Measurements from ENCODE around the gene KCNA1. TPM values are rescaled to one million over a fixed set of nuclear protein-coding genes. Genes with fewer than 3 reads are reported as not detected.

The KCNA1 gene
- total RNA-seq, 1 experiment from 2014 or later: not detected

GRCh38 chr12:4947253-4947652, 37.5 kb downstream of the KCNA1 start:
- ChIA-PET POLR2A (ENCODE audit: unreplicated experiment) (no interaction called here), CTCF (no interaction called here)
- no peak overlapping the region for H2AFZ ChIP-seq (ENCODE audit: low read length)
- no peaks in the 10 kb centered on the region for H3K4me1 ChIP-seq (ENCODE audit: insufficient read depth, low read length)
- no TSS peak for BruUV-seq (replicated peaks)
- H3K79me2 ChIP-seq (ENCODE audit: low read length): no peaks in the 10 kb centered on the region
- no peak overlapping the region for H3K27ac ChIP-seq (ENCODE audit: low read length)
- DNase-seq: no peak
- H3K4me3 ChIP-seq (ENCODE audit: low read length): no peak overlapping the region
- no peaks in the 10 kb centered on the region for H3K9me2 ChIP-seq (replicated peaks; ENCODE audit: low read length)
- no peaks in the 10 kb centered on the region for H4K20me1 ChIP-seq (ENCODE audit: low read length)
- TF ChIP-seq EZH2 (IDR thresholded peaks at IDR 0.05; ENCODE audit: low read length, unreplicated experiment) (no peak), CTCF (conservative IDR thresholded peaks at IDR 0.05; ENCODE audit: low read depth, low read length) (no peak), EZH2phosphoT487 (IDR thresholded peaks at IDR 0.05; ENCODE audit: borderline replicate concordance, low read length) (no peak)
- H3K4me2 ChIP-seq (ENCODE audit: low read length): no peak overlapping the region
- intact Hi-C loops (cut with micrococcal nuclease): no loop called here
- no peaks in the 10 kb centered on the region for H3F3A ChIP-seq (ENCODE audit: low read length, unreplicated experiment)
- no peak overlapping the region for H3K9ac ChIP-seq (ENCODE audit: low read length)
- no peak for ATAC-seq
- H3K27me3 ChIP-seq (ENCODE audit: low read length): peaks cover 34% of the 10 kb centered on the region
- no peaks in the 10 kb centered on the region for H3K9me3 ChIP-seq (ENCODE audit: low read length)
- no peaks in the 10 kb centered on the region for H3K36me3 ChIP-seq (ENCODE audit: low read depth, low read length)

- no TSS peak for BruUV-seq (replicated peaks)
- ChIA-PET POLR2A (ENCODE audit: unreplicated experiment) (no interaction called here), CTCF (no interaction called here)
- intact Hi-C loops (cut with micrococcal nuclease): no loop called here
- H3K79me2 ChIP-seq (ENCODE audit: low read length): no peaks in the 10 kb centered on the region
- peaks cover 45% of the 10 kb centered on the region for H3K27me3 ChIP-seq (ENCODE audit: low read length)
- no peak overlapping the region for H2AFZ ChIP-seq (ENCODE audit: low read length)
- H3F3A ChIP-seq (ENCODE audit: low read length, unreplicated experiment): no peaks in the 10 kb centered on the region
- H3K9me3 ChIP-seq (ENCODE audit: low read length): no peaks in the 10 kb centered on the region
- no peaks in the 10 kb centered on the region for H3K36me3 ChIP-seq (ENCODE audit: low read depth, low read length)
- H4K20me1 ChIP-seq (ENCODE audit: low read length): no peaks in the 10 kb centered on the region
- no peak for TF ChIP-seq CTCF (conservative IDR thresholded peaks at IDR 0.05; ENCODE audit: low read depth, low read length)
- no peak overlapping the region for H3K27ac ChIP-seq (ENCODE audit: low read length)
- no peak overlapping the region for H3K4me2 ChIP-seq (ENCODE audit: low read length)
- H3K4me3 ChIP-seq (ENCODE audit: low read length): no peak overlapping the region
- no peaks in the 10 kb centered on the region for H3K4me1 ChIP-seq (ENCODE audit: insufficient read depth, low read length)
- no peak overlapping the region for H3K9ac ChIP-seq (ENCODE audit: low read length)
- H3K9me2 ChIP-seq (replicated peaks; ENCODE audit: low read length): no peaks in the 10 kb centered on the region
- no peak for DNase-seq
- no peak for ATAC-seq
Measured at GRCh38 chr12:4951083-4951482, 41.4 kb downstream of the KCNA1 start.

- peaks cover 45% of the 10 kb centered on the region for H3K27me3 ChIP-seq (ENCODE audit: low read length)
- ATAC-seq (no peak), DNase-seq (no peak)
- no peaks in the 10 kb centered on the region for H3K9me2 ChIP-seq (replicated peaks; ENCODE audit: low read length)
- no peaks in the 10 kb centered on the region for H3K79me2 ChIP-seq (ENCODE audit: low read length)
- H3K9ac ChIP-seq (ENCODE audit: low read length): no peak overlapping the region
- H3K4me3 ChIP-seq (ENCODE audit: low read length): no peak overlapping the region
- no peaks in the 10 kb centered on the region for H3K36me3 ChIP-seq (ENCODE audit: low read depth, low read length)
- ChIA-PET POLR2A (ENCODE audit: unreplicated experiment) (no interaction called here), CTCF (no interaction called here)
- H4K20me1 ChIP-seq (ENCODE audit: low read length): no peaks in the 10 kb centered on the region
- no peak overlapping the region for H3K4me2 ChIP-seq (ENCODE audit: low read length)
- H3K27ac ChIP-seq (ENCODE audit: low read length): no peak overlapping the region
- H3F3A ChIP-seq (ENCODE audit: low read length, unreplicated experiment): no peaks in the 10 kb centered on the region
- H3K9me3 ChIP-seq (ENCODE audit: low read length): no peaks in the 10 kb centered on the region
- intact Hi-C loops (cut with micrococcal nuclease): no loop called here
- H3K4me1 ChIP-seq (ENCODE audit: insufficient read depth, low read length): no peaks in the 10 kb centered on the region
- no peak for TF ChIP-seq EZH2 (IDR thresholded peaks at IDR 0.05; ENCODE audit: low read length, unreplicated experiment)
- TF ChIP-seq CTCF (conservative IDR thresholded peaks at IDR 0.05; ENCODE audit: low read depth, low read length): no peak
- TF ChIP-seq EZH2phosphoT487 (IDR thresholded peaks at IDR 0.05; ENCODE audit: borderline replicate concordance, low read length): no peak
- no peak overlapping the region for H2AFZ ChIP-seq (ENCODE audit: low read length)
- no TSS peak for BruUV-seq (replicated peaks)
Measured at GRCh38 chr12:4951601-4952000, 41.9 kb downstream of the KCNA1 start.

All from PC-3 (cell line).